HG02623 (cell line): ENCODE measurements around the gene CLEC4D.
A peak's percentile ranks its signal among the peaks of the same experiment; 100 is the strongest.
"Not testable (repeated sequence)": the region's sequence is repeated elsewhere in the genome, so short reads cannot be mapped to it uniquely, and the experiment has no call there.

ENCODE experiments used
- ATAC-seq: cut with Tn5 transposase; IDR thresholded peaks from one replicate; pipeline ENCODE4 v1.9.1; 2021; ENCODE audit warnings: moderate library complexity; ENCODE audit not compliant: unreplicated experiment

Gene CLEC4D

DNA sequence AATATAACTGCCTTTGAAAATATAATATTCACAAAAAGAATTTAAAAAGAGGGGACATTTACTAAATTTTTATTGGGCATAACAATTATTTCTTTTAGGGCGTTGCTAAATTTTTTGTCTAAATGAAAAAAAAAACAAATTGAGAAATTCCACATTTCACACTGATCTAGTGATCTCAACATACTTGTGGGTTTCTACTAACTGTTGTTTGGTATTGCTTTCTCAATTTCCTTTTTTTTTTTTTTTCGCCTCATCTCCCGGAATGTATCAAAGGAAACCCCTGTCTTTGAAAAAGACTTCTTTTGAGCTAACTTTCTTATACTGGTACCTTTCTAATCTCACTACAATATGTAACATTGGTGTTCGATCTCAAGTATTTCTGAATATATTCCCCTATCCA, at the start of gene CLEC4D:
TSS of gene CLEC4D (plus strand) at position 248 of the 400 bp plus-strand sequence. CDS start 230 bp downstream, outside the sequence.
- no peak for ATAC-seq

DNA sequence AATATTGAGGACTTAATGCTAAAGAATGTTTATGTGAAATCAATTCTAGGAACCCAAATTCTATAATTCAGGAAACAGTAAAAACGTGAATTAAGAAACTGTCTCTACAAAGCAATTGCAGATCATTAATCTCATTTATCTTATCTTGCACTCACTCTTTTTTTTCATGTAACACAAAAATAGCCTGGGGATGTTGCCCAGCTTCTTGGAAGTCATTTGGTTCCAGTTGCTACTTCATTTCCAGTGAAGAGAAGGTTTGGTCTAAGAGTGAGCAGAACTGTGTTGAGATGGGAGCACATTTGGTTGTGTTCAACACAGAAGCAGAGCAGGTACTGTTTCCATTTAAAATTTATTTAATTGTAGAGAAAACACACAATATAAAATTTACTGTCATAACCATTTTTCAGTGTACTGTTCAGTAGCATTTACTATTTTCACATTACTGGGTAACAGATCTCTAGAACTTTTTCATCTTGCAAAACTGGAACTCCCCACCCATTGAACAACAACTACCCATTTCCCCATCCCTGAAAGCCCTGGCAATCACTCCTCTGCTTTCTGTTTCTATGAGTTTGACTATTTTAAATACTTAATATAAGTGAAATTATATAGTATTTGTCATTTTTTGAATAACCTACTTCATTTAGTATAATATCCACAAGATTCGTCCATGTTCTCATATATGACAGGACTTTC, 47.9 kb upstream of the CLEC4D start:
- ATAC-seq = no peak

DNA sequence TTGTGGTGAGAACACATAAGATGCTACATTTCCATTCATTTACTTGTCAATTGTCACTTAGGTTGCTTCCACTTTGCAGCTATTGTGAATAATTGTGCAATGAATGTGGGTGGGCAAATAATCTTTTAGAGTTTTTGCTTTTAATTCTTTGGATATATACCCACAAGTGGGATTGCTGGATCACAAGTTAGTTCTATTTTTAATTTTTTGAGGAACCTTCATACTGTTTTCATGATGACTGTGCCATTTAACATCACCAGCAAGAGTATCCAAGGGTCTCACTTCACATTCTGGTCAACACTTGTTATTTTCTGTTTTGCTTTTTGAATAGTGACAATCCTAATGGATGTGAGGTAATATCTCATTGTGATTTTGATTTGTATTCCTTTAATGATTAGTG, 47.1 kb upstream of the CLEC4D start:
- ATAC-seq = no peak

DNA sequence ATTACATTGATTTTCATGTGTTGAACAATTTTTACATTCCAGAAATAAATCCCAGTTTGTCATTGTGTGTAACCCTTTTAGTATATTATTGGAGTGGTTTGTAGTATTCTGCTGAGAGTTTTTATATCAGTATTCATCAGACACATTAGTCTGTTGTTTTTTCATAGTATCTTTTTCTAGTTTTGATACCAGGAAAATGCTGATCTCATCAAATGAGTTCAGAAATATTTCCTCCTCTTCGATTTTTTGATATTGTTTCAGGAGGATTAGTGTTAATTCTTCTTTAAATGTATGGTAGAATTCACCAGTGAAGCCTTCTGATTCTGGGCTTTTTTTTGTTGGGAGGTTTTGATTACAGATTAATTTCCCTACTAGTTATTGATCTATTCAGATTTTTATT, 42.2 kb upstream of the CLEC4D start:
- no peak for ATAC-seq

DNA sequence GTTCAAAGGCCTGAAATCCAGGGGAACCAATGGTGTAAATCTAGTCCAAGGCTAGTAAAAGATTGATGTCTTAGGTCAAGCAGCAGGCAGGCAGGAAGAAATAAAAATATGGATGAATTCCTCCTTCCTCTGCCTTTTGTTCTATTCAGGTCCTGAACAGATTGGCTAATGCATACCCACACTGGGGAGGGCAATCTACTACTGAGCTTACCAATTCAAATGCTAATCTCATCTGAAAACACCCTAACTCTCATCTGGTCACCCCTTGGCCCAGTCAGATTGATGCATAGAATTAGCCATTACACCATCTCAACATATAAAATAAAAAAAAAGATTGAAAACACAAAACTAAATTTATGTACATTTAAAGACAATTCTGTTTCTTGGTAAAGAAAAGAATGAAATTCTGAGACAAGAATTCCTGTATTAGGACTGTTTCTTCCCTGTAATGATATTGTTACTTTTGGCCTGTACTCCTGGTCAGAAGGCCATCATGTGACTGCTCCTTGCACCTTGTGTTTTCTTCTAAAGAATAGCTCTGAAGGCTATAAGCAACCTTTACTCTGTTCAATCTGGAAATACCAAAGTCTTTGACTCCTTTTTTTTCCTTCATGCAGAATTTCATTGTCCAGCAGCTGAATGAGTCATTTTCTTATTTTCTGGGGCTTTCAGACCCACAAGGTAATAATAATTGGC, 37.6 kb upstream of the CLEC4D start:
- no peak for ATAC-seq

DNA sequence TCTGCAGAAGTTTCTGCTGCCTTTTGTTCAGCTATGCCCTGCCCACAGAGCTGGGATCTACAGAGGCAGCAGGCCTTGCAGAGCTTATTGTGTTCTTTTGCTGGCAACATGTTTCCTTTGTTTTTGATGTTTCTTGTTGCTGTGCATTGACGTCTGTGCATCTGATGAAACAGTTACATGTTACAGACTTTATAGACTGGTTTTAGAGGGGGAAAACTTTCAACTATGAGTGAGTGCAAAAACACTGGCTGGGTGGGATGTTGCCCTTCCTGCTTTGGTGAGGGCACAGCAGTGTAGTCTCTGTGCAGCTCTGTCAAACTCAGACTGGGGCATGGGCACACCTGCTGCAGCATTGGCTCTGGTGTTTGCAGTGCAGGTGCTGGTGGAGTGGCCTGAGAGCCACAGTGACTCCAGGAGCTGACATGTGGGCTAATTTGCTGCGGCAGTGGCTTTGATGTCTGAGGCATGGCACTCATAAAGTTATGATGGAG, 30.7 kb upstream of the CLEC4D start:
- no peak for ATAC-seq

DNA sequence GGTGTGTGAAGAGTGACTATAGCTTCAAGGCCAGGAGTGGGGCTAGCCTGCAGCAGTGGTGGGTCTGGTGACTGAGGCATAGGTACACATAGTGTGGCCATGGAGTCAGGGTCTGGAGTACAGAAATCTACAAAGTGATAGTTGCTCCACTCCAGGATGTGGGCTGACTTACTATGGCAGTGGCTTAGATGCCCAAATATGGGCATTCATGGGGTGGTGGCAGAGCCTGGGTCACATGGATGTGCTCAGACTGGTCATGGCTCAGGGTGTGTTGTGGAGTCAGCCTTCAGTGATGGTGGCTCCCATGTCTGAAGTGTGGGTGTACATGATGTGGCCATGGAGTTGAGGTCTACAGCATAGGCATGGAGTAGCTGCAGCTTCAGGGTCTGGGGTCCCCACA, 30.2 kb upstream of the CLEC4D start:
- ATAC-seq = no peak

DNA sequence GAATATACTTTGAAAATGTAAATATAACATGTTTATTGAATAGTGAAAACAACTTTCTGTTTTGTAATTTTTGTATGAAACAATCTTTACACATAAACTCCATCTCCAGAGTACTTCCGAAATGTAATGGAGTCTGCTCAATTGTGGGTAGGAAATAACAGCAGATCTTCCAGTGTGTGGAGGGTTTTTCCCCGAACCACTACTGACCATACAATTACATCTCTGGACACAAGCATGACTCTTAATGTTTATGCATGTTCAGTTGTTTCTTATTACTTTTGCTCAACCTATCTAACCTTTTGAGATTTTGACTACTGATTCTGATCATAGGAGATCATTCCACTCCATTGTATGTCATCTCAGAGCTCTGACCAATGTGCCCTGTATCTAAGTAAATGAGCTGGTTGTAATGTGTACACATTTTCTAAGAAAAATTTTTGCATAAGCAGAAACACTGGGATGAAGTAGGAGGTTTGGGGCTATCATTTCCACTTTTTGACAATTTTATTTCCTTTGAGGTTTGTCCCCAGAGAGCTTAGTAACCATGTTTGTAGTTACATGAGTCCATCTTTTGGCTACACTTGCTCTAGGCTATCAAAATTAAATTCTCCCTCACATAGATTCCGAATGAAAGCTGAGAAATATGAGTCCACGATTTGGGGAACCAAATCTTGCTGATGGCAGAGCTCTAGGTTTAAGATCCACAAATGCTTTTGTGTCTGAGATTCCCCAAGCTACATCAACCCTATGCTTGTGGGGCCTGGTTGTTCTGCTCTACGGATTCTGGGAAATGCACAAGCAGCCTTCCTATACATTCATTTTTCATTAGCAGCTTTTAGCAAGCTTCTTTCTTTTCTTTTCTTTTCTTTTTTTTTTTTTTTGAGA, 21.4 kb upstream of the CLEC4D start:
- no peak for ATAC-seq

DNA sequence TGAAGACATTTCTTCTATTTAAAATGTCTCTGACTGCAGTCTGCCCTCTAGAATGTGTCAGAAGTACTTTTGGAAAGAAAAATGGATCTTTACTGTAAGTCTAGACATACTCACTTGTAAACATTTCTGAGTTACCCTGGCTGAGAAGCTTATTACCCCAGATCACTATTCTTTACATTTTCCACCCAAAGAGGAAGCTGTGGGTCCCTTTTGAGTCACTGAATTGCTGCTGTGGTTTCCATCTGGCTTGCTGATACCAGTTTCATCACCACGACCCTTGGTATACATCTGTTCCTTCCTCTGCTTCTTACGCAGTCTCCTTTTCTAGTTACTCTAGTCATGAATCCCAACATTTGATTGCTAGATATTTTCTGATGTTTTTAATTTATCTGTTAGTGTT, 20.2 kb upstream of the CLEC4D start:
- ATAC-seq = peak; percentile 99

DNA sequence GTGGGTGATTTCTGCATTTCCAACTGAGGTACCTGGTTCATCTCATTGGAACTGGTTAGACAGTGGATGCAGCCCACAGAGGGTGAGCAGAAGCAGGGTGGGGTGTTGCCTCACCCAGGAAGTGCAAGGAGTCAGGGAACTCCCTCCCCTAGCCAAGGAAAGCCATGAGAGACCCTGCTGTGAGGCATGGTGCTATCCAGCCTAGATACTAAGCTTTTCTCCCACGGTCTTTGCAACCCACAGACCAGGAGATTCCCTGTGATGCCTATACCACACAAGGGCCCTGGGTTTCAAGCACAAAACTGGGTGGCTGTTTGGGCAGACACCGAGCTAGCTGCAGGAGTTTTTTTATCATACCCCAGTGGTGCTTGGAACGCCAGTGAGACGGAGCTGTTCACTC, 17.6 kb upstream of the CLEC4D start:
- not testable (repeated sequence) for ATAC-seq

DNA sequence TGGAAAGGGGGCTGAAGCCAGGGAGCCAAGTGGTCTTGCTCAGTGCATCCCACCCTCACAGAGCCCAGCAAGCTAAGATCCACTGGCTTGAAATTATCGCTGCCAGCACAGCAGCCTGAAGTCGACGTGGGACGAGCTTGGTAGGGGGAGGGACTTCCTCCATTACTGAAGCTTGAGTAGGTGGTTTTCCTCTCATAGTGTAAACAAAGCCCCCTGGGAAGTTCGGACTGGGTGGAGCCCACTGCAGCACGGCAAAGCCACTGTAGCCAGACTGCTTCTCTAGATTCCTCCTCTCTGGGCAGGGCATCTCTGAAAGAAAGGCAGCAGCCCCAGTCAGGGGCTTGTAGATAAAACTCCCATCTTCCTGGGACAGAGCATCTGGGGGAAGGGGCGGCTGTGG, 17.2 kb upstream of the CLEC4D start:
- not testable (repeated sequence) for ATAC-seq

DNA sequence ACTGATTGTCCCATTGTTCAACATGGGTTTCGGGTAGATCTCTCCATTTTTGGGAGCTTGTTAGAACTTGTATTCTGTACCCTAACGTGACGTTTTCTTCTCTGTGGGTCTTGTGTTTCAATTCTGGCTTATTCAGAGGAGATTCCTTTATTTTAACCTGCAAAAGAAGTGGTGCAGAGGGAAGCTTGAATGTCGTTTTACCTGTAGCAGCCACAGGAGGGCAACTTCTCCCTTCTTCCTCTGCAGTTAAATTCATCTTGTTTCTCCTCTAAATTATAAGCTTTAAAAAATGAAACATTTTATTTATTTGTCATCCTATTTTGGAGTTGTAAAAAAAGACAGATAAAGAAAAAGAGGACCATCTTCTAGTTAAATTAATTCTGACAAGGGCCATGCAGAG, 13.7 kb upstream of the CLEC4D start:
- no peak for ATAC-seq

DNA sequence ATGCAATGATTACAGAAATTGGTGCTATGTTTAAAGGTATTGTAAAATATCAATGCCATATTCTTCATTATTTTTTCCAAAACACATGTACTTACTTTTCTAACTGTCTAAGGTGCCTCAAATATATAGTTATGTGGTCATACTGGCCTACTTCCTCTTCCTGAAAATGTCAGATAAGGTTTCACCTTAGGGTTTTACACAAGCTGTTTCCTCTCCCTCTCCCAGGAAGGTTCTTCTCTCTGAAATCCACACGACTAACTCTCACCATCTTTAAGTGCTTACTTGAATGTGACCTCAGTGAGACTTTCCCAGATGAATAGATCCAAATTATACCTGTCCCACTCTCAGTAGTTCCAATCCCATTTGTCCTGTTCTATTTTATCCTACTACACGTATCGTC, 11.6 kb upstream of the CLEC4D start:
- ATAC-seq = no peak

DNA sequence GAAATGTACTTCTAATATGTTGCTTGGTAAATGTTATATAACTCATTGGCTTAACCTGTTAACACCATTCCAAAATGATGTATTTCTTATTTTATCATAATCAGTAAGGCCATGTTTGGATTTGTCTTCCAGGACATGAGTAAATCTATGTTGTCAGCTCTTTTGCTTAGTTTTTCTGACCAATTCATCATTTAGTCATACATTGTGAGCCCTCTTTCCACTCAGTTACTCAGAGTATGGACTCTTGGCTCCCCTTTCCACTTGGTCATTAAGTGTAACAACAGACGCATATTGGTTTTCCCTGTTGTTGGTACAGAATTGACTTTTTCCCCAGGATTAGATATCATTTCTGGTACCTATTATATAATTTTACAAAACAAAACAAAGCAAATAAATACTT, 9.0 kb upstream of the CLEC4D start:
- ATAC-seq = no peak

DNA sequence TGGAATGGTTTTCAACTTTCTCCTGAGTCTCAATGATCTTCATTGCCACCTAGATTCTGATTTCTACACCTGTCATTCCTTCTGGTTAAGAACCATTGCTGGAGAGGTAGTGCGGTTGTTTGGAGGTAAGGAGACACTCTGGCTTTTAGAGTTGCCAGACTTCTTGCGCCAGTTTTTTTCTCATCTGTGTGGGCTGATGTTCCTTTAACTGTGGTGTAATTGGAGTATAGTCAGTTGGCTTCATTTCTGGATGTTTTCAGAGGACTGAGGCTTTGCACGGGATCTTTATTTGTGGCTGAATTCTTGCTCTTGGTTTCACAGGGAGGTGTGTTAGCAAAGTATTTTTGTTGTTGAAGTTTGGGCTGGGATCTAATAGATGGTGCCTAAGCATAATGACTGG, 5.7 kb upstream of the CLEC4D start:
- ATAC-seq = no peak

DNA sequence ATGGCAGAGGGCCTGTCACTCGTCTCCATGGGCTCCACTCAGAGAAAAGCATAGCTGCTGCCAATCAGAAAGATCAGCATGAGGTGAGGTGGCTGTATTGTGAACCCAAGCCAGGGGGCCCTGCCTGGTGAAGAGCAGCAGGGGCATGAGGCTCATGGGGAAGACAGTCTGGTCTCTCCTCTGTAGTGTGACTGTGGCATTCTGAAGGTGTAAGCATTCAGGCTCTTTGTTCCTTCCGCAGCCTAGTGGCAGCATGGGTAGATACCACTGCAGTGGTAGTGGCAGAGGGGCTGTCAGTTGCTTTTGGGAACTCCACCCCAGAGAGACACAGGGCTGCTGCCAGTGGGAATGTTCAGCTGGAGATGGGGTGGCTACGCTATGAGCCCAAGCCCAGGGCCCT, 5.1 kb upstream of the CLEC4D start:
- ATAC-seq = no peak

DNA sequence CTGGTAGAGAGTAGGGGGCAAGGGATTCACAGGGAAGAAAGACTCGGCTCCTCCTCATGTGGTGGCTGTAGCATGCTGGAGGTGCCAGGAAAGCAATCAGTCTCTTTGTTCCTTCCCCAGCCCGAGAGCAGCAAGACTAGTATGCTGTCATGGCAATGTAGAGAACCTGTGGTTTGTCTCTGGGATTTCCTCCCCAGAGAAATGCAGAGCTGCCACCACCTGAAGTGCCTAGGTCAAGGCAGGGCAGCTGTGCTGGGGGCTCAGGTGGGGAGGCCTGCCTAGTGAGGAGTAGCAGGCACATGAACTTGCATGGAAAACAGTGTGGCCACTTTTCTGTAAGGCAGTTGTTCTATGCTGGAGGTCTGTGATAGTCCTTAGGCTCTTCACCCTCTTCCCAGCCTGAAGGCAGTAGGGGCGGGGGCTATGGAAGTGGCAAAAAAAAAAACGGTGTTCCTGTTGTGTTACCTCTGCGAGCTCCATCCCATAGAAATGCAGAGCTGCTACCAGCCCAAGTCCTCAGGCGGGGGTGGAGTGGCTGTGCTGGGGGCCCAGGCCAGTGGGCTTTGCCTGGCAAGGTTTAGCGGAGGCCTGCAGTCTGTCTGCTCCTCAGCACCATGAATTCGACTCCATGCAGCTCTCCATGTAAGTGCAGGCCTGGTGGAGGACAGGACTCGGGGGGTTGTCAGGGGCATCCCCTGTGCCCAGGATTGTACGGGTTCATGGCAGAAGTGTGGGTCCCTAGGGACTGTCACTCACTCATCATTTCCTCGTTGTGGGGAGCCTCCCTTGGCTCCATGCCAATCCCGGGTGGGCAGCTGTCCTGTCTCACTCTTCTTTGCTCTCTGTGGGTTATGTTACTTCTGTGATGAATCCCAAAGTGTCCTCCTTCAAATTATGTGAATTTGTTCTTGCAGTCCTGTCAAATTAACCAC, 4.1 kb upstream of the CLEC4D start:
- no peak for ATAC-seq

DNA sequence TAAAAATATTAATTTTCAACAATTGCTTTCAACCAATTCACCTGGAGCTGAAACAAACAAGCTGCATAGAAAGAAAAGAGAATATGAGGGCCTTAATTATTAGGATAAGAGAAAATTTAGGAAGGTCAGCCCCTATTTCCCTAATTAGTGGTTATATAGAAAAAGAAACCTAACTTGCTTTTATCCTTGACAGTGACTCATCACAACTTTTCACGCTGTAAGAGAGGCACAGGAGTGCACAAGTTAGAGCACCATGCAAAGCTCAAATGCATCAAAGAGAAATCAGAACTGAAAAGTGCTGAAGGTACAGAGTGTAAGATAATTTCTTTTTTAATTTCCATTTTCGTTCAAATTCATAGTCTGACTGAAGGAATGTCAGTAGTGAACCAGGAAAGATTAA, 4.7 kb downstream of the CLEC4D start:
- no peak for ATAC-seq

DNA sequence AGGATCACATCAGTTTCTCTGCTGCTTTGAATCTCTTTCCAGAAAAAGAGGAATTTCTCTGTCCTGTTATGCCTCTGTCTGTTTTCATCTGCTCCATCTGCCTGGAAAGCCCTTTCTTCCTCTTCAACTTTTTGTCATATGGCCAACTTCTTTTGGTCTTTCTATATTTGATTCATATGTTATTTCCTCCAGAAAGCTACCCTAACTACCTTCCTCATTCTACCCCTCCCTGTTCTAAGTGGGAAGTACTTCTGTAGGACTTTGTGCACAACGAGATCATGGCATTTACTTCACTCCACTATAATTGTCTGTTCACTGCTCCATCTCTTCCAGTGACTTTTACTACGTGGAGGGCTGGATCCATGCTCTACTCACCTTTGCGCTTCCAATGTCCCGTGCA, 5.9 kb downstream of the CLEC4D start:
- ATAC-seq = no peak
